K562 (cell line): ENCODE data around the gene TMEM203. TPM values are rescaled to one million over a fixed set of nuclear protein-coding genes. Genes with fewer than 3 reads are reported as not detected.

Experiments used
- DPF2 ChIP-seq: fragments of 450-650 bp; IDR thresholded peaks from 2 replicates; pipeline ENCODE4 v1.6.1; 2016
- ERF ChIP-seq: fragments of 450-650 bp; formaldehyde crosslinking; IDR thresholded peaks from 2 replicates; pipeline ENCODE4 v1.4.0; 2020; ENCODE audit warnings: mild to moderate bottlenecking, mixed read lengths
- FOSL1 ChIP-seq: fragments of 200-800 bp; sonication (Bioruptor generic); conservative IDR thresholded peaks from 2 replicates; pipeline ENCODE4 v1.6.1; 2016; ENCODE audit warnings: missing genetic modification characterization, missing compliant biosample characterization
- FOXK2 ChIP-seq, 2 experiments: fragments of 450-650 bp; IDR thresholded peaks in 1 of 2; conservative IDR thresholded peaks in 1 of 2; 2 replicates each; pipeline ENCODE4 v1.6.1; 2016; ENCODE audit warnings: low read depth in 2 of 2, mild to moderate bottlenecking in 1 of 2
- JUND ChIP-seq, 2 experiments: IDR thresholded peaks; 2 replicates in 1 of 2; 3 replicates in 1 of 2; pipeline ENCODE4 v1.6.1; 2011; ENCODE audit warnings: borderline replicate concordance in 2 of 2, low read depth in 2 of 2, low read length in 2 of 2, improper control_type of control experiment in 1 of 2, missing biosample characterization in 1 of 2, missing genetic modification characterization in 1 of 2, missing genetic modification reagents in 1 of 2
- MTA3 ChIP-seq: fragments of 450-650 bp; formaldehyde crosslinking; IDR thresholded peaks from 2 replicates; pipeline ENCODE4 v1.6.1; 2017; ENCODE audit warnings: mild to moderate bottlenecking, borderline replicate concordance
- NUFIP1 ChIP-seq: fragments of 450-650 bp; IDR thresholded peaks from 2 replicates; pipeline ENCODE4 v1.6.1; 2018; ENCODE audit not compliant: partially characterized antibody
- RNF2 ChIP-seq: sonication (generic); IDR thresholded peaks from 2 replicates; pipeline ENCODE4 v1.6.1; 2016
- XRCC4 ChIP-seq: IDR thresholded peaks from one replicate; pipeline ENCODE4 v1.6.1; 2011; ENCODE audit not compliant: insufficient read depth, insufficient read length; ENCODE audit errors: extremely low read depth
- ZEB2 ChIP-seq: fragments of 450-650 bp; IDR thresholded peaks from 2 replicates; pipeline ENCODE4 v1.6.1; 2016
- polyA plus RNA-seq, 8 experiments: library from polyadenylated mRNA; depleted of rRNA in 4 of 8; stranded (reverse) in 5 of 8; unstranded in 3 of 8; fragments of >200 nt; fragmentation: Nextera tagmentation in 2 of 8; fragmentation: Illumina TruSeq in 1 of 8; extraction: Ambion mirVana in 2 of 8; extraction: Trizol in 1 of 8; gene quantifications; 2 replicates each; pipeline versions ENCODE4 v1.2.1 to v1.2.3, GENCODE V29; 2011 to 2014; ENCODE audit warnings: inconsistent platforms in 1 of 8, missing spikeins in 1 of 8
- total RNA-seq, 7 experiments: library from RNA; depleted of rRNA in 6 of 7; stranded (reverse); fragments of >200 nt in 6 of 7; fragmentation: Illumina TruSeq in 2 of 7; extraction: Trizol in 2 of 7; gene quantifications; 2 replicates each; pipeline versions ENCODE4 v1.2.1 to v1.2.3, GENCODE V29; 2011 to 2021; ENCODE audit warnings: low replicate concordance in 1 of 7
- TF ChIP-seq, protein P1 (sequence below), 2 experiments: IDR thresholded peaks; 2 replicates each; pipeline ENCODE4 v1.6.1; 2011; ENCODE audit warnings: borderline replicate concordance in 1 of 2, control low read depth in 1 of 2, low read depth in 1 of 2, low read length in 1 of 2, mild to moderate bottlenecking in 1 of 2, mixed read lengths in 1 of 2, moderate library complexity in 1 of 2; ENCODE audit not compliant: insufficient read depth in 1 of 2, insufficient read length in 1 of 2, poor library complexity in 1 of 2, severe bottlenecking in 1 of 2; ENCODE audit errors: extremely low read depth in 1 of 2
- TF ChIP-seq, protein P2 (sequence below): fragments of 200-800 bp; sonication (Bioruptor generic); IDR thresholded peaks from 2 replicates; pipeline ENCODE4 v1.6.1; 2017; ENCODE audit warnings: missing genetic modification characterization, missing compliant biosample characterization
- TF ChIP-seq, protein P3 (sequence below), 2 experiments: fragments of 450-650 bp; formaldehyde crosslinking in 1 of 2; IDR thresholded peaks; 2 replicates each; pipeline versions ENCODE4 v1.4.0 to v1.6.1; 2014 to 2020; ENCODE audit warnings: mild to moderate bottlenecking in 2 of 2, borderline replicate concordance in 1 of 2, low read depth in 1 of 2
- TF ChIP-seq, protein P4 (sequence below): fragments of 450-650 bp; IDR thresholded peaks from one replicate; pipeline ENCODE4 v1.6.1; 2018; ENCODE audit warnings: mild to moderate bottlenecking, moderate library complexity; ENCODE audit not compliant: partially characterized antibody

Gene TMEM203
- total and polyA plus RNA-seq, 9 of the 15 experiments (the other 6 are each of a cell fraction or from before 2014, with no cell fraction given), result 8.8 to 59.5 (median 37.6) TPM

DNA sequence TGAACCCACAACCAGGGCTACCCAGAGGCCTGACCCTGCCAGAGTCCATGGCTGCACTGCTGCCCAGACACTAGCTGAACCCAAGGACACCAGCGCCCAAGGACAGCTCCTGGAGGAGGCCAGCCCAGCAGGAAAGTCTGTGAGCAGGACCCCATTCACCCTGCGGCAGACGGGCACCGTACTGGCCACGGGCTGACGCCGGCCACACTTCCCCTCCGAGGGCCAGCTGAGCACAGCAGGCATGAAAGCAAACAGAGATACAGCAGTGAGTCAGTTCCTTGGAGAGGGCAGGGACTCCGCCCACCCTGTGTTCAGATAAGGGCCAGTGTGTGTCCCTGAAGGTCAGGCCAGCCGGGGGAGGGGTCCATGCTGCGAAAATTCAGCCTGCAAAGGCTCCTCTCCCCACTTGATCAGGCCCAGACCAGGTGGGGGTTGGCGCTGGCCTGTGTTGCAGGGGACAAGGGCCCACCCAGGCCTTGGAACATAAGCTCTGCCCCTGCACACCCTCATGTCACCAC is 13.4 kb upstream of the TMEM203 start (continued):
- TF ChIP-seq, protein P1, sequence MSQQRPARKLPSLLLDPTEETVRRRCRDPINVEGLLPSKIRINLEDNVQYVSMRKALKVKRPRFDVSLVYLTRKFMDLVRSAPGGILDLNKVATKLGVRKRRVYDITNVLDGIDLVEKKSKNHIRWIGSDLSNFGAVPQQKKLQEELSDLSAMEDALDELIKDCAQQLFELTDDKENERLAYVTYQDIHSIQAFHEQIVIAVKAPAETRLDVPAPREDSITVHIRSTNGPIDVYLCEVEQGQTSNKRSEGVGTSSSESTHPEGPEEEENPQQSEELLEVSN (IDR thresholded peaks at IDR 0.05; ENCODE audit: borderline replicate concordance in 1 of 2, extremely low read depth in 1 of 2, insufficient read depth in 1 of 2, insufficient read length in 1 of 2, low read depth in 1 of 2, low read length in 1 of 2, poor library complexity in 1 of 2, severe bottlenecking in 1 of 2), result peak in 1 of 2 experiments; percentile 28
- TF ChIP-seq DPF2, result peak; percentile 96
- TF ChIP-seq NUFIP1, result no peak
- TF ChIP-seq MTA3, result peak; percentile 94
- peak; percentile 88 for TF ChIP-seq RNF2
- TF ChIP-seq, protein P2, sequence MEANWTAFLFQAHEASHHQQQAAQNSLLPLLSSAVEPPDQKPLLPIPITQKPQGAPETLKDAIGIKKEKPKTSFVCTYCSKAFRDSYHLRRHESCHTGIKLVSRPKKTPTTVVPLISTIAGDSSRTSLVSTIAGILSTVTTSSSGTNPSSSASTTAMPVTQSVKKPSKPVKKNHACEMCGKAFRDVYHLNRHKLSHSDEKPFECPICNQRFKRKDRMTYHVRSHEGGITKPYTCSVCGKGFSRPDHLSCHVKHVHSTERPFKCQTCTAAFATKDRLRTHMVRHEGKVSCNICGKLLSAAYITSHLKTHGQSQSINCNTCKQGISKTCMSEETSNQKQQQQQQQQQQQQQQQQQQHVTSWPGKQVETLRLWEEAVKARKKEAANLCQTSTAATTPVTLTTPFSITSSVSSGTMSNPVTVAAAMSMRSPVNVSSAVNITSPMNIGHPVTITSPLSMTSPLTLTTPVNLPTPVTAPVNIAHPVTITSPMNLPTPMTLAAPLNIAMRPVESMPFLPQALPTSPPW (CRISPR knock-in tag), result peak; percentile 63; the same call in 1 of the 2 replicates
- no peak for TF ChIP-seq XRCC4
- TF ChIP-seq FOSL1 (tag), result peak; percentile 91
- TF ChIP-seq, protein P3, sequence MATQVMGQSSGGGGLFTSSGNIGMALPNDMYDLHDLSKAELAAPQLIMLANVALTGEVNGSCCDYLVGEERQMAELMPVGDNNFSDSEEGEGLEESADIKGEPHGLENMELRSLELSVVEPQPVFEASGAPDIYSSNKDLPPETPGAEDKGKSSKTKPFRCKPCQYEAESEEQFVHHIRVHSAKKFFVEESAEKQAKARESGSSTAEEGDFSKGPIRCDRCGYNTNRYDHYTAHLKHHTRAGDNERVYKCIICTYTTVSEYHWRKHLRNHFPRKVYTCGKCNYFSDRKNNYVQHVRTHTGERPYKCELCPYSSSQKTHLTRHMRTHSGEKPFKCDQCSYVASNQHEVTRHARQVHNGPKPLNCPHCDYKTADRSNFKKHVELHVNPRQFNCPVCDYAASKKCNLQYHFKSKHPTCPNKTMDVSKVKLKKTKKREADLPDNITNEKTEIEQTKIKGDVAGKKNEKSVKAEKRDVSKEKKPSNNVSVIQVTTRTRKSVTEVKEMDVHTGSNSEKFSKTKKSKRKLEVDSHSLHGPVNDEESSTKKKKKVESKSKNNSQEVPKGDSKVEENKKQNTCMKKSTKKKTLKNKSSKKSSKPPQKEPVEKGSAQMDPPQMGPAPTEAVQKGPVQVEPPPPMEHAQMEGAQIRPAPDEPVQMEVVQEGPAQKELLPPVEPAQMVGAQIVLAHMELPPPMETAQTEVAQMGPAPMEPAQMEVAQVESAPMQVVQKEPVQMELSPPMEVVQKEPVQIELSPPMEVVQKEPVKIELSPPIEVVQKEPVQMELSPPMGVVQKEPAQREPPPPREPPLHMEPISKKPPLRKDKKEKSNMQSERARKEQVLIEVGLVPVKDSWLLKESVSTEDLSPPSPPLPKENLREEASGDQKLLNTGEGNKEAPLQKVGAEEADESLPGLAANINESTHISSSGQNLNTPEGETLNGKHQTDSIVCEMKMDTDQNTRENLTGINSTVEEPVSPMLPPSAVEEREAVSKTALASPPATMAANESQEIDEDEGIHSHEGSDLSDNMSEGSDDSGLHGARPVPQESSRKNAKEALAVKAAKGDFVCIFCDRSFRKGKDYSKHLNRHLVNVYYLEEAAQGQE (IDR thresholded peaks at IDR 0.05; ENCODE audit: borderline replicate concordance), result peak; percentile 37
- TF ChIP-seq, protein P3 (CRISPR knock-in tag; IDR thresholded peaks at IDR 0.05; ENCODE audit: low read depth), result 0 out of 2 replicates have a peak, but pooled peaks have one; percentile 34
- TF ChIP-seq ERF (CRISPR knock-in tag), result peak; percentile 91
- peak; percentile 87 for TF ChIP-seq ZEB2
- peak; percentile 48 to 59; a peak in 3 of 4 replicates for TF ChIP-seq FOXK2 (conservative IDR thresholded peaks at IDR 0.05 in 1 of 2, IDR thresholded peaks at IDR 0.05 in 1 of 2; ENCODE audit: low read depth in 2 of 2)
- TF ChIP-seq JUND (IDR thresholded peaks at IDR 0.05; ENCODE audit: borderline replicate concordance, low read depth, low read length), result peak; percentile 97
- peak; percentile 93; the same call in 1 of the 3 replicates for TF ChIP-seq JUND (tag; IDR thresholded peaks at IDR 0.05; ENCODE audit: borderline replicate concordance, low read depth, low read length)
- TF ChIP-seq, protein P4, sequence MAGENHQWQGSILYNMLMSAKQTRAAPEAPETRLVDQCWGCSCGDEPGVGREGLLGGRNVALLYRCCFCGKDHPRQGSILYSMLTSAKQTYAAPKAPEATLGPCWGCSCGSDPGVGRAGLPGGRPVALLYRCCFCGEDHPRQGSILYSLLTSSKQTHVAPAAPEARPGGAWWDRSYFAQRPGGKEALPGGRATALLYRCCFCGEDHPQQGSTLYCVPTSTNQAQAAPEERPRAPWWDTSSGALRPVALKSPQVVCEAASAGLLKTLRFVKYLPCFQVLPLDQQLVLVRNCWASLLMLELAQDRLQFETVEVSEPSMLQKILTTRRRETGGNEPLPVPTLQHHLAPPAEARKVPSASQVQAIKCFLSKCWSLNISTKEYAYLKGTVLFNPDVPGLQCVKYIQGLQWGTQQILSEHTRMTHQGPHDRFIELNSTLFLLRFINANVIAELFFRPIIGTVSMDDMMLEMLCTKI, result no peak
